Parathyroid adenoma (tissue), 2 donors: Measurements from ENCODE around the gene VSIR.

Experiments used
- H2AFZ ChIP-seq: fragments of 300-600 bp; sonication (generic); one replicate; pipeline ENCODE4 v1.7.0; 2017; ENCODE audit warnings: antibody characterized with exemption, mild to moderate bottlenecking
- H3K27ac ChIP-seq: fragments of 300-600 bp; sonication (generic); one replicate; pipeline ENCODE4 v1.7.0; 2017
- H3K27me3 ChIP-seq: fragments of 300-600 bp; sonication (generic); one replicate; pipeline ENCODE4 v1.7.0; 2017; ENCODE audit warnings: low read length; ENCODE audit not compliant: control insufficient read depth, insufficient read depth
- H3K36me3 ChIP-seq: fragments of 300-600 bp; sonication (generic); one replicate; pipeline ENCODE4 v1.7.0; 2017; ENCODE audit warnings: low read length; ENCODE audit not compliant: control insufficient read depth, insufficient read depth
- H3K4me1 ChIP-seq: fragments of 300-600 bp; sonication (generic); one replicate; pipeline ENCODE4 v1.7.0; 2017; ENCODE audit warnings: control low read depth
- H3K4me2 ChIP-seq: fragments of 300-600 bp; sonication (generic); one replicate; pipeline ENCODE4 v1.7.0; 2017; ENCODE audit warnings: low read length
- H3K4me3 ChIP-seq: fragments of 300-600 bp; sonication (generic); one replicate; pipeline ENCODE4 v1.7.0; 2017; ENCODE audit warnings: low read depth, low read length
- H3K79me2 ChIP-seq: fragments of 300-600 bp; sonication (generic); one replicate; pipeline ENCODE4 v1.7.0; 2017; ENCODE audit warnings: control low read depth
- H3K9ac ChIP-seq: fragments of 300-600 bp; sonication (generic); one replicate; pipeline ENCODE4 v1.7.0; 2017; ENCODE audit warnings: mild to moderate bottlenecking
- H3K9me3 ChIP-seq: fragments of 300-600 bp; sonication (generic); one replicate; pipeline ENCODE4 v1.7.0; 2017; ENCODE audit warnings: low read length; ENCODE audit not compliant: control insufficient read depth
- TF ChIP-seq, protein P1 (sequence below): fragments of 300-600 bp; sonication (generic); IDR thresholded peaks from one replicate; pipeline ENCODE4 v1.7.0; 2017; ENCODE audit warnings: antibody characterized with exemption, mild to moderate bottlenecking
- donor health status: primary hyperparathyroidism.

The VSIR gene

DNA sequence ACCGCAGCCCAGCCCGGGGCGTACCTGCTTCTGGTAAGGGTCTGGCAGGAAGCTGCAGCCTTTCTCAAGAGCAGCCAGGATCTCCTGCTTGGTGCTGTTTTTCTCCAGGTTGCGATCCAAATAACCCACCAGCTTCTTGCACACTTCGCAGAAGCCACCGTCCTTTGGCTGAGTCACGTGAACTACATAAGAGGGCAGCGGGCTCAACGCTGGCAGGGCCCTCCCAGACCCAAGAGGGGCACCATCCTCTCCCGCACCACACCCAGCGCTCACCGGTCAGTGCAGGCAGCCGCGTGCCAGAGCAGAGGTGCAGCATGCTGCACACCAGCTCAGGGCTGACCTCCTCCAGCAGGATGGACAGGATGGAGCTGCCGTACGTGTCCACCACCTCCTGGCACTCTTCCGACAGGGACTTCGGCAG lies 46.1 kb upstream of the VSIR start:
- TF ChIP-seq, protein P1, sequence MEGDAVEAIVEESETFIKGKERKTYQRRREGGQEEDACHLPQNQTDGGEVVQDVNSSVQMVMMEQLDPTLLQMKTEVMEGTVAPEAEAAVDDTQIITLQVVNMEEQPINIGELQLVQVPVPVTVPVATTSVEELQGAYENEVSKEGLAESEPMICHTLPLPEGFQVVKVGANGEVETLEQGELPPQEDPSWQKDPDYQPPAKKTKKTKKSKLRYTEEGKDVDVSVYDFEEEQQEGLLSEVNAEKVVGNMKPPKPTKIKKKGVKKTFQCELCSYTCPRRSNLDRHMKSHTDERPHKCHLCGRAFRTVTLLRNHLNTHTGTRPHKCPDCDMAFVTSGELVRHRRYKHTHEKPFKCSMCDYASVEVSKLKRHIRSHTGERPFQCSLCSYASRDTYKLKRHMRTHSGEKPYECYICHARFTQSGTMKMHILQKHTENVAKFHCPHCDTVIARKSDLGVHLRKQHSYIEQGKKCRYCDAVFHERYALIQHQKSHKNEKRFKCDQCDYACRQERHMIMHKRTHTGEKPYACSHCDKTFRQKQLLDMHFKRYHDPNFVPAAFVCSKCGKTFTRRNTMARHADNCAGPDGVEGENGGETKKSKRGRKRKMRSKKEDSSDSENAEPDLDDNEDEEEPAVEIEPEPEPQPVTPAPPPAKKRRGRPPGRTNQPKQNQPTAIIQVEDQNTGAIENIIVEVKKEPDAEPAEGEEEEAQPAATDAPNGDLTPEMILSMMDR, result no peak
- Histone ChIP-seq H3K36me3 (no peaks in the 10 kb centered on the region), H3K9ac (no peak overlapping the region), H3K79me2 (peaks cover 3% of the 10 kb centered on the region), H3K4me2 (no peak overlapping the region), H3K27me3 (no peaks in the 10 kb centered on the region), H2AFZ (no peak overlapping the region), H3K27ac (no peak overlapping the region), H3K4me1 (peaks cover 3% of the 10 kb centered on the region), H3K9me3 (no peaks in the 10 kb centered on the region), H3K4me3 (no peak overlapping the region)

DNA sequence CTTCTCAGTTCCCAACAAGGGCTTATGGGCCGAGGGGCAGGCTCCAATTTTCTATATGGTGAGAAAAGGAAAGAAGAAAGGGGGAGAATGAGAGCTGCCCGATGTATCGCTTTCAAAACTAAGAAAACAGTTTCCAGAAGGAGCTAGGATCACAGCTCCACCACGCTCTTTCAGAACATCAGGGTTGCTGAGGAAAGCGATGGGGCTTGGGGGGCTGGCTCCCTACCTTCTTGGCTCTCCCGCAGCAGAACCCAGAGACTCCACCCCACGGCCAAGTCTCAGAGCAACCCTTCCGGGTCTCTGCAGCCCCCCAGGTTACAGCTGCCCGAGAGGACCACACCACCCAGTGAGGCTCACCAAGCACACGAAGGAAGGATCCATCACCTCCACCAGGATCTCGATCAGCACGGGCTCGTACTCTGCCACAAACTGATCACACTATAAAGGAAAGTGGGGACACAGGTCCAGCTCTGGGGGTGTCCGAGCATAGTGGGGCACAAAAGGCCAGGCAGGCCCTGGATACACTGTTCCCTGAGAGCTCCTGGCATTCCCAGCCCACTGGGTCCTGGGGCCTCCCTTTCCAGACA lies 45.4 kb upstream of the VSIR start:
- no peak overlapping the region for H3K4me3 ChIP-seq
- TF ChIP-seq, protein P1, result no peak
- H3K36me3 ChIP-seq, result no peaks in the 10 kb centered on the region
- H3K9me3 ChIP-seq, result no peaks in the 10 kb centered on the region
- no peak overlapping the region for H3K27ac ChIP-seq
- H3K9ac ChIP-seq, result no peak overlapping the region
- no peak overlapping the region for H3K4me2 ChIP-seq
- H3K79me2 ChIP-seq, result peaks cover 3% of the 10 kb centered on the region
- no peaks in the 10 kb centered on the region for H3K27me3 ChIP-seq
- no peak overlapping the region for H2AFZ ChIP-seq
- peaks cover 3% of the 10 kb centered on the region for H3K4me1 ChIP-seq

DNA sequence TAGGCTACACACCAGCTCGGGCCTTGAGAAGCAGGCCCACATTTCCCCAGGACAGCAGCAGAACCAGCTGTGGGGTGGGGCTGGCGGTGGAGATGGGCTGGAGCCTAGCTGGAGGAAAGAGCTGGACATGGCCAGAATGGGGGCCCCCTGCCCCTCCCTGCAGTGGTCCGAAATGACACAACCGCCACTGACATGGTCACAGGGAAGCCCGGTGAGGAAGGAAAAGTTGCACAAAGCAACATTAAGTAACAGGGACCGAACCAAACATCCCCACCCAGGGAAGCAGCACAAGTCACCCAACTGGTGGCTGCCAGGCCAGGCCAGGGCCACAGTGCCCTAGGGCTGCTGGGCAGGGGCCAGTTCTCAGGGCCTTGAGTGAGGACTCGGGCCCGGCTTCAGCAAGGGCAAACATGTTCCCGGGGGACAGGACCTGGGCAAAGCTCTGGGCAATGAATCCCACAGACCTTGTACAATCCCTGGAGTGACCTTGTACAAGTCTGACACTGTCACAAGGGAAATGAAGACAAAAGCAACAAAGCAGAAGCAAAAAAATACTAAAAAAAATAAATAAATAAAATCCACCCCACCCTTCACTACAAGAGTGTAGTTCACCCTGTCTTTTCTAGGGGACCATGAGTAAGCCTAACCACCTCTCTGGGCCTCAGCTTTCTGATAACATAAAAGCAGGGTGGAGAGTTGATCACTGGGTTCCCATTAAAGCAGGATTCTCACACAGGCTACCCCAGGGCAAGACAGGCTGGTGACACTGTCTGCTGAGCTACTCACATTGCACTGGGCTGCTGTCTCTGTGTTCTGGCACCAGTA lies 44.7 kb upstream of the VSIR start:
- H3K4me2 ChIP-seq, result no peak overlapping the region
- no peaks in the 10 kb centered on the region for H3K36me3 ChIP-seq
- H3K27ac ChIP-seq, result no peak overlapping the region
- H3K27me3 ChIP-seq, result no peaks in the 10 kb centered on the region
- no peak overlapping the region for H3K4me3 ChIP-seq
- peaks cover 3% of the 10 kb centered on the region for H3K4me1 ChIP-seq
- H3K9ac ChIP-seq, result no peak overlapping the region
- H3K9me3 ChIP-seq, result no peaks in the 10 kb centered on the region
- H3K79me2 ChIP-seq, result peaks cover 3% of the 10 kb centered on the region
- no peak overlapping the region for H2AFZ ChIP-seq
- TF ChIP-seq, protein P1, result no peak

DNA sequence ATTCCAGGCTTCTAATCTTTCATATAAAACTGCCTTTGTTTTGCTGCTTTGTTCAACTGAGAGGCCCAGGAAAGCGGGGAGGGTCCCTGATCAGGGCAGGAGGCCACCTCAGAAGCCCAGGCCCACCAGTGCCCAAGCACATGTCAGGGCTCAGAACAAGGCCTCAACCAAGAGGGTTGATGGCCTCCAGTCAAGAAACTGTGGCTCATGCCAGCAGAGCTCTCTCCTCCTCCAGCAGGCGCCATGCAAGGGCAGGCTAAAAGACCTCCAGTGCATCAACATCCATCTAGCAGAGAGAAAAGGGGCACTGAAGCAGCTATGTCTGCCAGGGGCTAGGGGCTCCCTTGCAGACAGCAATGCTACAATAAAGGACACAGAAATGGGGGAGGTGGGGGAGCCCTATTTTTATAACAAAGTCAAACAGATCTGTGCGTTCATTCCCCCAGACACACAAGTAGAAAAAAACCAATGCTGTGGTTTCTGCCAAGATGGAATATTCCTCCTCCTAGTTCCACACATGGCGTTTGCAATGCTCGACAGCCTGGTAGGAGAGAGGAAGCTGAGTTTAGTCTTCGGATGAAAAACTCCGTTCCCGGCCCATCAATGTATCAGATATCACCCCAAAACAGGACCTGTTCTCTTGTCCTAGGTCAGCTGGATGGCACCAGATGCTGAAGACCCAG lies 43.8 kb upstream of the VSIR start:
- H3K4me1 ChIP-seq, result peaks cover 12% of the 10 kb centered on the region
- no peak overlapping the region for H3K27ac ChIP-seq
- no peaks in the 10 kb centered on the region for H3K27me3 ChIP-seq
- H3K36me3 ChIP-seq, result no peaks in the 10 kb centered on the region
- TF ChIP-seq, protein P1, result no peak
- H3K4me3 ChIP-seq, result no peak overlapping the region
- H3K9me3 ChIP-seq, result no peaks in the 10 kb centered on the region
- no peak overlapping the region for H2AFZ ChIP-seq
- H3K79me2 ChIP-seq, result peaks cover 3% of the 10 kb centered on the region
- H3K4me2 ChIP-seq, result no peak overlapping the region
- H3K9ac ChIP-seq, result no peak overlapping the region
